Ovary (tissue), 9 donors: ENCODE measurements around the gene HMG20B. TPM values are rescaled to one million over a fixed set of nuclear protein-coding genes. Genes with fewer than 3 reads are reported as not detected.

Experiments used
- DNase-seq, 5 donors: peaks; one replicate each; pipeline ENCODE4 v3.0.0-alpha.2; 2019 to 2020
- H3K27ac ChIP-seq, 2 donors: fragments of 200-600 bp; one replicate each; pipeline versions ENCODE4 v1.5.1 to v1.8.0; 2019 to 2022
- H3K27me3 ChIP-seq: fragments of 200-600 bp; one replicate; pipeline ENCODE4 v1.8.0; 2022
- H3K36me3 ChIP-seq: fragments of 200-600 bp; sonication (generic); one replicate; pipeline ENCODE4 v1.5.1; 2019
- H3K4me1 ChIP-seq: one replicate; pipeline ENCODE4 v1.8.1; 2013; ENCODE audit warnings: mild to moderate bottlenecking, moderate library complexity; ENCODE audit not compliant: insufficient read depth
- H3K4me3 ChIP-seq: fragments of 200-600 bp; sonication (generic); one replicate; pipeline ENCODE4 v1.5.1; 2017
- H3K9me3 ChIP-seq, 2 donors: fragments of 200-600 bp in 1 of 2; sonication (generic) in 1 of 2; one replicate each; pipeline versions ENCODE4 v1.5.1 to v1.8.1; 2013 to 2019; ENCODE audit warnings: mild to moderate bottlenecking in 1 of 2, moderate library complexity in 1 of 2
- EP300 ChIP-seq: sonication (generic); formaldehyde crosslinking; IDR thresholded peaks from one replicate; pipeline ENCODE4 v1.6.1; 2017; ENCODE audit warnings: antibody characterized with exemption
- POLR2A ChIP-seq: fragments of 450-650 bp; IDR thresholded peaks from one replicate; pipeline ENCODE4 v1.6.1; 2017; ENCODE audit warnings: antibody characterized with exemption, mild to moderate bottlenecking, moderate library complexity
- WGBS, 3 donors: extraction: QIAGEN DNeasy Blood & Tissue Kit in 1 of 3; methylation state at CpG; one replicate each; pipeline versions ENCODE4 v1.1.5 to v1.1.7; 2013 to 2017; 5-methylcytosine and 5-hydroxymethylcytosine counted together
- intact Hi-C, 4 donors: fragments of 100-400 bp; cut with DNase I; formaldehyde crosslinking; loops; one replicate each; pipeline versions ENCODE4 v1.11.0 to v1.15.1; 2022 to 2023
- polyA plus RNA-seq, 2 donors: library from polyadenylated mRNA; stranded (reverse); fragments of 200-250 nt in 1 of 2; fragments of 350-450 nt in 1 of 2; fragmentation: Illumina TruSeq in 1 of 2; extraction: RNeasy Lipid Tissue Mini Kit (QIAGEN cat#74804) in 1 of 2; gene quantifications; one replicate each; pipeline ENCODE4 v1.2.3, GENCODE V29; 2013 to 2014
- total RNA-seq, 7 donors: library from RNA; depleted of rRNA in 2 of 7; stranded (reverse); fragments of >200 nt in 2 of 7; fragmentation: NEBNext Ultra II Directional in 3 of 7; extraction: Animal tissue kit (Norgen Biotek cat#: 25700) in 3 of 7; gene quantifications; one replicate each; pipeline versions ENCODE4 v1.1.0 to v1.2.4, GENCODE V29; 2016 to 2023
- TF ChIP-seq, protein P1 (sequence below), 3 donors: fragments of 450-650 bp in 2 of 3; fragments of 200-600 bp in 1 of 3; IDR thresholded peaks; one replicate each; pipeline versions ENCODE4 v1.5.1 to v1.8.0; 2016 to 2022; ENCODE audit warnings: antibody characterized with exemption in 3 of 3, mild to moderate bottlenecking in 1 of 3
- donor health status: DM: no; HTN: no; CAD: no; lungs with moderate emphysema.
- donor health status: DM: no; HTN: no; CAD: no.
- donor health status: Bipolar disorder and iron deficiency.
- donor health status: DM: yes; HTN: yes; CAD: no.
- donor health status: DM: no; HTN: no; CAD: no.
- donor health status: DM: yes; HTN: yes; CAD: no.

The HMG20B gene
- total and polyA plus RNA-seq, 9 donors = 33.2 to 109 (median 60.3) TPM

DNA sequence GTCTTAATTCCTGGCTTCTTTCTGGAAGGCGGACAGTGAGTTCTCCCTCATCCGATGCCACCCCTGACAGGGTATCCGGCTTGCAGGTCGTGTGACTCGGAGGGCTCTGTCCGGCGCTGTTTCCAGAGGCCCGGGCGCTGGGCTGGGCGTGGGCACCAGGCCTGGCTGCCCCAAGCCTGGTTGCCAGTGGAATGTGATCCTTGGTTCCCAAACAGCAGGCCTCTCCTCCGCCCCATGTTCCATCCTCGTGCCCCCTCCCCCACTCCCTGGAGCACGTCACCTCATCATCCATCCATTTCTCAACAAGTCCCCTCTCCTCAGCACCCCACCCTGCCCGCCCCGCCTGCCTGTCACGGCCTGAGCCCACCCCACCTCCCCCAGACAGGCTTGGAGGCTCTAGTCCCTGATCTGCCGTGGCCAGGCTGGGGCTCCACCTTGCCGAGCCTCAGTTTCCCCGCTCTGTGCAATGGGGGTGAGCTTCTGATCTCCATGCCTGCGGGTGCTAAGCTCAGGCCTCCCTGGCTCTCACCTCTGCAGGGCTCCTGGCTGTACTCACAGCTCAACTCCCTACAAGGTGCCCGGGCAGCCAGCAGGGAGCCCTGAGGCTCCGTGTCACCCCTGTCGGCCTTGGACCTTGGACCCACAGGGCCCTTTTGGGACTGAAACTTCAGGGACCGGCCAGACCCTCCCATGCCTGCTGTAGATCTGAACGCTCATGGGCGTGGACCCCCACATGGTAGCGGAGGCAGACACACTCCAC is 31.7 kb downstream of the HMG20B start:
- H3K27me3 ChIP-seq = no peaks in the 10 kb centered on the region
- H3K4me3 ChIP-seq = no peak overlapping the region
- 78 to 88% (median 87%) methylated on average over 27 of the region's 27 CpGs for WGBS, 3 donors
- TF ChIP-seq POLR2A = no peak
- TF ChIP-seq EP300 = no peak
- TF ChIP-seq, protein P1, sequence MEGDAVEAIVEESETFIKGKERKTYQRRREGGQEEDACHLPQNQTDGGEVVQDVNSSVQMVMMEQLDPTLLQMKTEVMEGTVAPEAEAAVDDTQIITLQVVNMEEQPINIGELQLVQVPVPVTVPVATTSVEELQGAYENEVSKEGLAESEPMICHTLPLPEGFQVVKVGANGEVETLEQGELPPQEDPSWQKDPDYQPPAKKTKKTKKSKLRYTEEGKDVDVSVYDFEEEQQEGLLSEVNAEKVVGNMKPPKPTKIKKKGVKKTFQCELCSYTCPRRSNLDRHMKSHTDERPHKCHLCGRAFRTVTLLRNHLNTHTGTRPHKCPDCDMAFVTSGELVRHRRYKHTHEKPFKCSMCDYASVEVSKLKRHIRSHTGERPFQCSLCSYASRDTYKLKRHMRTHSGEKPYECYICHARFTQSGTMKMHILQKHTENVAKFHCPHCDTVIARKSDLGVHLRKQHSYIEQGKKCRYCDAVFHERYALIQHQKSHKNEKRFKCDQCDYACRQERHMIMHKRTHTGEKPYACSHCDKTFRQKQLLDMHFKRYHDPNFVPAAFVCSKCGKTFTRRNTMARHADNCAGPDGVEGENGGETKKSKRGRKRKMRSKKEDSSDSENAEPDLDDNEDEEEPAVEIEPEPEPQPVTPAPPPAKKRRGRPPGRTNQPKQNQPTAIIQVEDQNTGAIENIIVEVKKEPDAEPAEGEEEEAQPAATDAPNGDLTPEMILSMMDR (IDR thresholded peaks at IDR 0.05) = no peak
- H3K9me3 ChIP-seq = no peaks in the 10 kb centered on the region
- intact Hi-C loops = no loop called here
- no peak overlapping the region for H3K27ac ChIP-seq
- peaks cover 9% of the 10 kb centered on the region for H3K4me1 ChIP-seq
- peak in 1 of 5 donors; percentile 24 for DNase-seq
- no peaks in the 10 kb centered on the region for H3K36me3 ChIP-seq

DNA sequence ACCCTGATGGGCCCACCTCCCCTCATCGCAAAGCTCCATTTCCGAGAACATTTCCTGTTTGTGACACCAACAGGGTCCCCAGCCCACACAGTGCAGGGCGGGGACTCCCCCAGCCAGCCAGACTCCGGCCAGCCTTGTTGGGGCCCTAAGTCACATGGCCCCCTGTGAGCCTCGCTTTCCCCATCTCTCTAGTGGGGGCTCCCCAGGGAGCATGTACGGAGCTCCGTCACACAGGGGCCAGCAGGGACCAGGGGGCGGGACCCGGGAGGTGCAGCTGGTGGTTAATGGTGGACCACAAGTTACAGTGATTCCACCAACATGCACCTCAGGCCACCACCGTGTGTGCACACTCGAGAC is 32.2 kb downstream of the HMG20B start:
- Histone ChIP-seq H3K27me3 (no peaks in the 10 kb centered on the region), H3K4me1 (peaks cover 9% of the 10 kb centered on the region), H3K36me3 (no peaks in the 10 kb centered on the region), H3K4me3 (no peak overlapping the region), H3K9me3 (no peaks in the 10 kb centered on the region), H3K27ac (no peak overlapping the region)
- no peak for DNase-seq
- TF ChIP-seq POLR2A = no peak
- TF ChIP-seq EP300 = no peak
- TF ChIP-seq, protein P1 (IDR thresholded peaks at IDR 0.05) = no peak
- intact Hi-C loops = no loop called here
- 71 to 81% (median 77%) methylated on average over 11 of the region's 11 CpGs for WGBS, 3 donors

DNA sequence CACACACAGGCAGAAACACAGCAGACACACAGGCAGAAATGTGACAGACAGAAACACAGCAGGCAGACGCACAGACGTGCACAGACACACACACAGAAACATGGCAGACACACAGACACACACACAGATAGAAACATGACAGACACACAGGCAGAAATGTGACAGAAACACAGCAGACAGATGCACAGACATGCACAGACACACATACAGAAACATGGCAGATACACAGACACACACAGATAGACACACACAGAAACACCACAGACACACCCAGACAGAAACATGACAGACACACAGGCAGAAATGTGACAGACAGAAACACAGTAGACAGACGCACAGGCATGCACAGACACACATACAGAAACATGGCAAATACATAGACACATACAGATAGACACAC is 32.6 kb downstream of the HMG20B start:
- Histone ChIP-seq H3K9me3 (no peaks in the 10 kb centered on the region), H3K4me1 (peaks cover 9% of the 10 kb centered on the region), H3K27me3 (no peaks in the 10 kb centered on the region), H3K27ac (no peak overlapping the region), H3K36me3 (no peaks in the 10 kb centered on the region), H3K4me3 (no peak overlapping the region)
- intact Hi-C loops = no loop called here
- TF ChIP-seq, protein P1 (IDR thresholded peaks at IDR 0.05) = no peak
- TF ChIP-seq EP300 (no peak), POLR2A (no peak)
- no peak for DNase-seq
- WGBS, 3 donors = 68 to 85% (median 85%) methylated on average over 3 of the region's 3 CpGs

DNA sequence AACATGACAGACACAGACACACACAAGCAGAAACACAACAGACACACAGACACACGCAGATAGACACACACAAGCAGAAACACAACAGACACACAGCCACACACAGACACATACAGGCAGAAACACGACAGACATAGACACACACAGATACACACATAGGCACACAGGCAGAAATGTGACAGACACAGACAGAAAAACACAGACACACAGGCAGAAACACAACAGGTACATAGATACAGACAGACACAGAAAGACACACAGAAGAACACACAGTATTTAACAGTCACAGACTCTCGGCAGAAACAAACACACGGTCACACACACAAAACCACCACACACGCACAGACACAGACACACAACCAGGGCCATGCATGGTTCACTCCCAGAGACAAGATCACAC is 33.0 kb downstream of the HMG20B start:
- intact Hi-C loops = no loop called here
- TF ChIP-seq, protein P1 (IDR thresholded peaks at IDR 0.05) = no peak
- TF ChIP-seq EP300 (no peak), POLR2A (no peak)
- no peak for DNase-seq

More for the DNA sequence above, 33.0 kb downstream of the HMG20B start:
- Histone ChIP-seq H3K4me1 (peaks cover 9% of the 10 kb centered on the region), H3K4me3 (peak overlapping the region; percentile 54), H3K27ac (no peak overlapping the region), H3K27me3 (no peaks in the 10 kb centered on the region), H3K9me3 (no peaks in the 10 kb centered on the region), H3K36me3 (no peaks in the 10 kb centered on the region)
- 43 to 62% (median 58%) methylated on average over 5 of the region's 5 CpGs for WGBS, 3 donors
